ENCODE data around the gene CERS3.
"Not testable (repeated sequence)": the region's sequence is repeated elsewhere in the genome, so short reads cannot be mapped to it uniquely, and the experiment has no call there.

CERS3 gene

GRCh38 chr15:100463515-100463914, 65.2 kb downstream of the CERS3 start:
- H3K4me3 ChIP-seq (ENCODE audit: low read depth, low read length), result no peak overlapping the region
- no peak for TF ChIP-seq CTCF (IDR thresholded peaks at IDR 0.05; ENCODE audit: borderline replicate concordance, insufficient read depth, low read depth, low read length)

- TF ChIP-seq CTCF (IDR thresholded peaks at IDR 0.05; ENCODE audit: borderline replicate concordance, insufficient read depth, low read depth, low read length), result no peak
- H3K4me3 ChIP-seq (ENCODE audit: low read depth, low read length), result no peak overlapping the region
Measured at GRCh38 chr15:100461049-100461448, 67.7 kb downstream of the CERS3 start.

GRCh38 chr15:100457201-100457600, 71.5 kb downstream of the CERS3 start:
- H3K4me3 ChIP-seq (ENCODE audit: low read depth, low read length), result no peak overlapping the region
- TF ChIP-seq CTCF (IDR thresholded peaks at IDR 0.05; ENCODE audit: borderline replicate concordance, insufficient read depth, low read depth, low read length), result no peak

GRCh38 chr15:100454148-100454547, 74.6 kb downstream of the CERS3 start:
- H3K4me3 ChIP-seq (ENCODE audit: low read depth, low read length), result no peak overlapping the region
- no peak for TF ChIP-seq CTCF (IDR thresholded peaks at IDR 0.05; ENCODE audit: borderline replicate concordance, insufficient read depth, low read depth, low read length)

- TF ChIP-seq CTCF (IDR thresholded peaks at IDR 0.05; ENCODE audit: borderline replicate concordance, insufficient read depth, low read depth, low read length), result no peak
Measured at GRCh38 chr15:100448481-100448880, 80.3 kb downstream of the CERS3 start.

GRCh38 chr15:100441063-100441462, 87.7 kb downstream of the CERS3 start:
- not testable (repeated sequence) for H3K4me3 ChIP-seq (ENCODE audit: low read depth, low read length)

More at GRCh38 chr15:100448481-100448880, 80.3 kb downstream of the CERS3 start:
- no peak overlapping the region for H3K4me3 ChIP-seq (ENCODE audit: low read depth, low read length)

- H3K4me3 ChIP-seq (ENCODE audit: low read depth, low read length), result no peak overlapping the region
- no peak for TF ChIP-seq CTCF (IDR thresholded peaks at IDR 0.05; ENCODE audit: borderline replicate concordance, insufficient read depth, low read depth, low read length)
Measured at GRCh38 chr15:100439514-100439913, 89.2 kb downstream of the CERS3 start.

- H3K4me3 ChIP-seq (ENCODE audit: low read depth, low read length), result no peak overlapping the region
- no peak for TF ChIP-seq CTCF (IDR thresholded peaks at IDR 0.05; ENCODE audit: borderline replicate concordance, insufficient read depth, low read depth, low read length)
Measured at GRCh38 chr15:100438570-100438969, 90.2 kb downstream of the CERS3 start.

Data from GM12875 (cell line).